PC-9 (cell line): ENCODE measurements around the gene POLDIP2.

Source experiments
- CTCF ChIP-seq: fragments of 200-600 bp; sonication (generic); conservative IDR thresholded peaks from 2 replicates; pipeline ENCODE4 v1.6.1; 2017; ENCODE audit warnings: mixed run types, antibody characterized with exemption, mild to moderate bottlenecking, moderate library complexity
- EZH2 ChIP-seq: fragments of 200-600 bp; sonication (generic); IDR thresholded peaks from 2 replicates; pipeline ENCODE4 v1.8.0; 2017; ENCODE audit warnings: antibody characterized with exemption, low read depth

GRCh38 chr17:28369684-28370034 is 12.3 kb upstream of the POLDIP2 start:
- TF ChIP-seq CTCF, result no peak
- TF ChIP-seq EZH2, result no peak
